Cardiac fibroblast (primary cell): ENCODE measurements around the gene ABR.

ENCODE experiments used
- DNase-seq, 2 donors: peaks; one replicate each; pipeline versions ENCODE4 v3.0.0 to v3.0.0-alpha.2; 2010; ENCODE audit warnings: low read depth in 2 of 2
- H3K4me3 ChIP-seq, 2 donors: replicated peaks in 1 of 2; 1 replicate in 1 of 2; 2 replicates in 1 of 2; pipeline ENCODE4 v1.5.1; 2011; ENCODE audit warnings: low read depth in 2 of 2, low read length in 2 of 2, mild to moderate bottlenecking in 2 of 2, moderate library complexity in 1 of 2
- TF ChIP-seq, protein P1 (sequence below): IDR thresholded peaks from one replicate; pipeline ENCODE4 v1.5.1; 2011; ENCODE audit warnings: low read depth, mild to moderate bottlenecking, low read length, inconsistent platforms

ABR gene

GRCh38 chr17:1173432-1174262, 6.1 kb downstream of the ABR start:
- TF ChIP-seq, protein P1, sequence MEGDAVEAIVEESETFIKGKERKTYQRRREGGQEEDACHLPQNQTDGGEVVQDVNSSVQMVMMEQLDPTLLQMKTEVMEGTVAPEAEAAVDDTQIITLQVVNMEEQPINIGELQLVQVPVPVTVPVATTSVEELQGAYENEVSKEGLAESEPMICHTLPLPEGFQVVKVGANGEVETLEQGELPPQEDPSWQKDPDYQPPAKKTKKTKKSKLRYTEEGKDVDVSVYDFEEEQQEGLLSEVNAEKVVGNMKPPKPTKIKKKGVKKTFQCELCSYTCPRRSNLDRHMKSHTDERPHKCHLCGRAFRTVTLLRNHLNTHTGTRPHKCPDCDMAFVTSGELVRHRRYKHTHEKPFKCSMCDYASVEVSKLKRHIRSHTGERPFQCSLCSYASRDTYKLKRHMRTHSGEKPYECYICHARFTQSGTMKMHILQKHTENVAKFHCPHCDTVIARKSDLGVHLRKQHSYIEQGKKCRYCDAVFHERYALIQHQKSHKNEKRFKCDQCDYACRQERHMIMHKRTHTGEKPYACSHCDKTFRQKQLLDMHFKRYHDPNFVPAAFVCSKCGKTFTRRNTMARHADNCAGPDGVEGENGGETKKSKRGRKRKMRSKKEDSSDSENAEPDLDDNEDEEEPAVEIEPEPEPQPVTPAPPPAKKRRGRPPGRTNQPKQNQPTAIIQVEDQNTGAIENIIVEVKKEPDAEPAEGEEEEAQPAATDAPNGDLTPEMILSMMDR = no peak
- H3K4me3 ChIP-seq = no peak overlapping the region
- no peak for DNase-seq

GRCh38 chr17:1171953-1172352, 7.8 kb downstream of the ABR start:
- no peak for DNase-seq
- TF ChIP-seq, protein P1 = no peak
- no peak overlapping the region for H3K4me3 ChIP-seq

DNA sequence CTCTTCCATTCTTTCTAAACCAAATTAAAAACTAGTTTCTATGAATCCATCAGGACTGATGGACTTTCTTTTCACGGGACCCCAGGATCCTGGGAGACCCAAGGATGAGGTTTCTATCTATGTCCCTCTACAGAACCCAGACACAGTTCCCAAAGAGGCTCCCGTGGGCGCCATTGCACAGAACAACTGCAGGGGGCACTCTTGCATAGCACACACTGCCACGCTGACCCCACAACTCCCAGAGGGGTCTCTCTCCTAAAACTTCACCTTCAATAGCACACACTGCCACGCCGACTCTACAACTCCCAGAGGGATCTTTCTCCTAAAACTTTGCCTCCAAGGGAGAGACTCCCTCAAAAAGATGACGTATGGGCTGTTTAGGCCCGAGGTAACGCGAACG, 9.0 kb downstream of the ABR start:
- TF ChIP-seq, protein P1 = no peak
- no peak for DNase-seq
- no peak overlapping the region for H3K4me3 ChIP-seq

GRCh38 chr17:1169929-1170312, 9.9 kb downstream of the ABR start:
- TF ChIP-seq, protein P1 = no peak
- no peak overlapping the region for H3K4me3 ChIP-seq
- no peak for DNase-seq

GRCh38 chr17:1169221-1169928, 10.4 kb downstream of the ABR start:
- TF ChIP-seq, protein P1 = no peak
- no peak overlapping the region for H3K4me3 ChIP-seq
- no peak for DNase-seq

- H3K4me3 ChIP-seq = no peak overlapping the region
- TF ChIP-seq, protein P1 = no peak
- DNase-seq = no peak
Measured at GRCh38 chr17:1168533-1169220, 11.1 kb downstream of the ABR start.
